Cardiac muscle cell (in vitro differentiated cells and primary cell): ENCODE results near the gene AJM1. TPM values are rescaled to one million over a fixed set of nuclear protein-coding genes. Genes with fewer than 3 reads are reported as not detected.
A peak's percentile ranks its signal among the peaks of the same experiment; 100 is the strongest.

ENCODE experiments used
- DNase-seq, 2 donors: peaks; one replicate each; pipeline versions ENCODE4 v3.0.0 to v3.0.0-alpha.2; 2010 to 2017; ENCODE audit warnings: low read depth in 1 of 2, low spot score in 1 of 2
- H3K27ac ChIP-seq: fragments of 200-600 bp; sonication (generic); 2 replicates; pipeline ENCODE4 v1.5.1; 2016
- H3K27me3 ChIP-seq: fragments of 200-600 bp; sonication (generic); 2 replicates; pipeline ENCODE4 v1.6.0; 2016; ENCODE audit warnings: control low read depth
- H3K36me3 ChIP-seq: fragments of 200-600 bp; sonication (generic); 2 replicates; pipeline ENCODE4 v1.5.1; 2016; ENCODE audit warnings: control low read depth
- H3K4me1 ChIP-seq: fragments of 200-600 bp; sonication (generic); 2 replicates; pipeline ENCODE4 v1.8.1; 2017; ENCODE audit warnings: low read depth, mild to moderate bottlenecking, mixed run types
- H3K4me3 ChIP-seq: fragments of 200-600 bp; sonication (generic); 2 replicates; pipeline ENCODE4 v1.5.1; 2016; ENCODE audit warnings: mild to moderate bottlenecking
- H3K9me3 ChIP-seq: fragments of 200-600 bp; sonication (generic); 2 replicates; pipeline ENCODE4 v1.5.1; 2017; ENCODE audit warnings: low read depth, mild to moderate bottlenecking, control low read depth
- polyA plus RNA-seq: library from polyadenylated mRNA; unstranded; fragments of >200 nt; fragmentation: Nextera tagmentation; extraction: Ambion mirVana; gene quantifications from 2 replicates; pipeline ENCODE4 v1.2.1, GENCODE V29; 2016
- total RNA-seq: library from RNA; depleted of rRNA; stranded (reverse); fragments of >200 nt; gene quantifications from 2 replicates; pipeline ENCODE4 v1.2.3, GENCODE V29; 2016
- TF ChIP-seq, protein P1 (sequence below): IDR thresholded peaks from 2 replicates; pipeline ENCODE4 v1.5.1; 2012; ENCODE audit warnings: low read depth, mild to moderate bottlenecking, low read length

Gene AJM1
- total and polyA plus RNA-seq, 2 experiments from 2014 or later: 8.5 to 12.1 TPM

DNA sequence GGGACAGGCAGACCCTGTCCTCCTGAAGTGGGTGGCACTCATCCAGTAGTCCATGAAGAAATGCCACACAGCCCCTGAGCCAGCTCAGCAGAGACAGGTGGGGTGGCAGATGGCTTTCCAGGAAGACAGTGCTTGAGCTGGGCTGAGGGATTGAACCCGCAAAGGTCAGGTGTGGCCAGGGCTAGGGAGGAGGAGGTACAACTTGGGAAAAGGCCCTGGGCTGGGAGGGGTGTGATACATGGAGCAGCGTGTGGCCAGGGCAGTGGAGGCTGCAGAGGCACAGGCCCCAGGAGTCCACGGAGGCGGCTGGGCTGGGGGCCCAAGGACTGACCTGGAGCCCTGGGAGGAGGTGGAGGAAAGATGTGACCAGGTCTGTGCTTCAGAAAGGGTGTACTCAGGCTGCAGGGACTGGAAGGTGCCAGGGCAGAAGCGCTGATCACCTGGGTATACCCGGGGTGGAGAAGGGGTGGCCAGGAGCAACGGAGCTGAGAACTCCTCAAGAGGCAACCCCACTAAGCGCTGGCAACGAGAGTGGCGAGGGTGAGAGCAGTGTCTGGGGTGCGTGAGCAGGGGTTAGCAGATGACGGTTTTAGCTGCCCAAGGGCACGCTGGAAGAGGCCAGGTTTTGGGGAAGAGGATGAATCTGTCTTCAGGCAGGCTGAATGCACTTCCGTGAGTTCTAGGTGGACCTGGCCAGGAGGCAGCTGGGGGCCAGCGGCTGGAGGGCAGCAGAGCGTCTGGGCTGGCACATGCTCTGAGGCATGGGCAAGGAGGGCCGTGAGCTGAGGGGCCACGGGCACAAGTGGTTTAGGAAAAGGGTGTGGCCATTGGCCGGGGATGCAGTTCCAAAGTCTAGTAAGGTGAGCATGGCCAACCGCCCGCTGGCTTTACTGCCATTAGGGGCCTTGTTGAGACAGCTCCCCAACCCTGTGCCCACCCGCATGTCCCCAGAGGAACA, 38.4 kb upstream of the AJM1 start:
- Histone ChIP-seq H3K9me3 (no peaks in the 10 kb centered on the region), H3K27ac (no peak overlapping the region), H3K27me3 (no peaks in the 10 kb centered on the region), H3K4me1 (peaks cover 14% of the 10 kb centered on the region), H3K4me3 (no peak overlapping the region), H3K36me3 (no peaks in the 10 kb centered on the region)
- TF ChIP-seq, protein P1, sequence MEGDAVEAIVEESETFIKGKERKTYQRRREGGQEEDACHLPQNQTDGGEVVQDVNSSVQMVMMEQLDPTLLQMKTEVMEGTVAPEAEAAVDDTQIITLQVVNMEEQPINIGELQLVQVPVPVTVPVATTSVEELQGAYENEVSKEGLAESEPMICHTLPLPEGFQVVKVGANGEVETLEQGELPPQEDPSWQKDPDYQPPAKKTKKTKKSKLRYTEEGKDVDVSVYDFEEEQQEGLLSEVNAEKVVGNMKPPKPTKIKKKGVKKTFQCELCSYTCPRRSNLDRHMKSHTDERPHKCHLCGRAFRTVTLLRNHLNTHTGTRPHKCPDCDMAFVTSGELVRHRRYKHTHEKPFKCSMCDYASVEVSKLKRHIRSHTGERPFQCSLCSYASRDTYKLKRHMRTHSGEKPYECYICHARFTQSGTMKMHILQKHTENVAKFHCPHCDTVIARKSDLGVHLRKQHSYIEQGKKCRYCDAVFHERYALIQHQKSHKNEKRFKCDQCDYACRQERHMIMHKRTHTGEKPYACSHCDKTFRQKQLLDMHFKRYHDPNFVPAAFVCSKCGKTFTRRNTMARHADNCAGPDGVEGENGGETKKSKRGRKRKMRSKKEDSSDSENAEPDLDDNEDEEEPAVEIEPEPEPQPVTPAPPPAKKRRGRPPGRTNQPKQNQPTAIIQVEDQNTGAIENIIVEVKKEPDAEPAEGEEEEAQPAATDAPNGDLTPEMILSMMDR: no peak
- DNase-seq: no peak

DNA sequence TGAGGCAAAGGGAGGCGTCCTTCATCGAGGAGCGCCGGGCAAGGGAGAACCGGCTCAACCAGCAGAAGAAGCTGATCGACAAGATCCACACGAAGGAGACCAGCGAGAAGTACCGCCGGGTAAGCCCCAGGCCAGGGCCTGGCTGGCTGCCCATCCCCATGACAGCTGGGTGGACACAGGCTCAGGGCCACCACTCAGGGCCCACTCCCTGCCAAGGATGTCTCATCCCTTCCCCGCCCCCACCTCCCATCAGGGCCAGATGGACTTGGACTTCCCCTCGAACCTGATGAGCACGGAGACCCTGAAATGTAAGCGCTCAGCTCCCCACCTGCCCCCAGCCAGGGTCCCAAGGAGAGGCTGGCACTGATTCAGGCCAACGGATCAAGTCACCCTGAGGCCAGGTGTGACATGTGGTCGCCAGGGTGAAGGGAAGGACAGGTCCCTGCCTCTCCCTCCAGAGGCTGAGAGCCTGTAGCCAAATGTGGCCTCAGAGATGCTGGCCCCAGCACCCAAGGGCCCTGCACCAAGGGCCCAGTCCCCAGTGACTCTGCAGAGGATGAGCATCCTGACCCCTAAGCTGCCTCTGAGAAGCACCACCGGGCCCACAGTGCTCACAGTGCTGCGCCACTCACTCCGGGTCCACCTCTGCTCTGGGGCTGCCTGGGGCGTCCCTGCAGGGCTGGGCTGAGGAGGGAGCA, 37.6 kb upstream of the AJM1 start:
- H3K4me1 ChIP-seq: peaks cover 15% of the 10 kb centered on the region
- H3K4me3 ChIP-seq: no peak overlapping the region
- H3K27ac ChIP-seq: no peak overlapping the region
- TF ChIP-seq, protein P1: no peak
- H3K27me3 ChIP-seq: no peaks in the 10 kb centered on the region
- no peak for DNase-seq
- no peaks in the 10 kb centered on the region for H3K9me3 ChIP-seq
- no peaks in the 10 kb centered on the region for H3K36me3 ChIP-seq

DNA sequence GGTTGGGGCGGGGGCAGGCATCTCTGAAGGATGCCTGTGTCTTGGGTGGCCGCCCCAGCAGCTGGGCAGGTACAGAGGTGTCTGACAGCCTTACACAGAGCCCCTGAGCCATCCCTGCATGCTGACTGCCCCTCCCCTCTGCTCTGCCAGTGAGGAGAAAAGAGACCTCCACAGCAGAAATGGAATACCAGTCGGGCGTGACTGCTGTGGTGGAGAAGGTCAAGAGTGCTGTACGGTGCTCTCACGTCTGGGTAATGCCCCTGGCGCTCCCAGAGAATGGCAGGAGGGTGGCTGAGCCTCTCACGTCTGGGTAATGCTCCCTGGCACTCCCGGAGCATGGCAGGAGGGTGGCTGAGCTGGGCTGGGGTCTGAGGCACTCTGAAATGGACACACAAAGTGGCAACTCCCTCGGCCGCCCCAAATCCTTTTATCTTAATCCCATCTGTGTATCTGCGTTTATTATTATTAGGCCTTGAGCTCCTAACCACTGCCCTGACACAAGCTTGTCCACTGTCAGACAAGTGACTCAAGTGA, 37.0 kb upstream of the AJM1 start:
- H3K9me3 ChIP-seq: no peaks in the 10 kb centered on the region
- H3K27me3 ChIP-seq: no peaks in the 10 kb centered on the region
- H3K36me3 ChIP-seq: no peaks in the 10 kb centered on the region
- no peak for DNase-seq
- H3K27ac ChIP-seq: no peak overlapping the region
- H3K4me3 ChIP-seq: no peak overlapping the region
- peaks cover 21% of the 10 kb centered on the region for H3K4me1 ChIP-seq
- TF ChIP-seq, protein P1: no peak

DNA sequence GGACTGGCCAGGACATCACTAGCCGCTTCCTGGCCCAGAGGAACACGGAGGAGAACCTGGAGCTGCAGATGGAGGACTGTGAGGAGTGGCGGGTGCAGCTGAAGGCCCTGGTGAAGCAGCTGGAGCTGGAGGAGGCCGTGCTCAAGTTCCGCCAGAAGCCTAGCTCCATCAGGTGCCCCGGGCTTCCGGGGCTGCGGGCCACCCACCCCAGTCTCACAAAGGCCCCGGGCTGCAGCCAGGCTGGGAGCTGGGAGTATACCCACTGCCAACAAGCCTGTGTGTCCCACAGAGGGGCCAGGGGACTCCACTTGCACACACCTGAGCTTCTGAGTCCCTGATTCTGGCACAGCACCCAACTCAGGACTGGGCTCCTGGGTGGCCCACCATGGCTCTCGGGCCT, 36.2 kb upstream of the AJM1 start:
- Histone ChIP-seq H3K36me3 (no peaks in the 10 kb centered on the region), H3K4me3 (no peak overlapping the region), H3K4me1 (peaks cover 27% of the 10 kb centered on the region), H3K9me3 (no peaks in the 10 kb centered on the region), H3K27me3 (no peaks in the 10 kb centered on the region), H3K27ac (no peak overlapping the region)
- DNase-seq: no peak
- TF ChIP-seq, protein P1: no peak

DNA sequence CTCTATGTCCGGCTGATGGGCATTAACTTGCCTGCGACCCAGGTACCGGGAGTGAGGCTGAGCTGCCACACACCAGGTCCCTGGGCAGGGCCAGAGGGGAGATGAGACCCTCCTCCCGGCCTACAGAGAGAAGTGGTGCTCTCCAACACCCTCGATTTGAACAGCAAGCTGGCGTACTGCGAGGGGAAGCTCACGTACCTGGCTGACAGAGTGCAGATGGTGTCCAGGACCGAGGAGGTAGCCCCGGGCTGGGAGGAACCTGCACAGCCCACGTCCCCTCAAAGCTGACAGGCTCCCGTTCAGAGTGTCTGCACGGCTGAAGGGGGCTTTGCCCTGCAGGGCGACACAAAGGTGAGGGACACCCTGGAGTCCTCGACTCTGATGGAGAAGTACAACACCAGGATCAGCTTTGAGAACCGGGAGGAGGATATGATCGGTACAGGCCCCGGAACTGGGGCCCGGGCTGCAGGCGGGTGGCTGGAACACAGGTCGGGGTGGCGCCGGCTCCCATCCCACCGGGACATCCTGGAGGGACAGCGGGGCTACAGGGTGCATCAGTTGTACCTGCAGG, 35.6 kb upstream of the AJM1 start:
- peak overlapping the region; percentile 100 for H3K4me3 ChIP-seq
- no peaks in the 10 kb centered on the region for H3K27me3 ChIP-seq
- peaks cover 23% of the 10 kb centered on the region for H3K4me1 ChIP-seq
- no peaks in the 10 kb centered on the region for H3K9me3 ChIP-seq
- H3K27ac ChIP-seq: peak overlapping the region; percentile 99
- DNase-seq: no peak
- H3K36me3 ChIP-seq: no peaks in the 10 kb centered on the region
- TF ChIP-seq, protein P1: no peak
